ENCODE results near the gene SYF2.
"Not testable (repeated sequence)": the region's sequence is repeated elsewhere in the genome, so short reads cannot be mapped to it uniquely, and the experiment has no call there.

SYF2 gene

DNA sequence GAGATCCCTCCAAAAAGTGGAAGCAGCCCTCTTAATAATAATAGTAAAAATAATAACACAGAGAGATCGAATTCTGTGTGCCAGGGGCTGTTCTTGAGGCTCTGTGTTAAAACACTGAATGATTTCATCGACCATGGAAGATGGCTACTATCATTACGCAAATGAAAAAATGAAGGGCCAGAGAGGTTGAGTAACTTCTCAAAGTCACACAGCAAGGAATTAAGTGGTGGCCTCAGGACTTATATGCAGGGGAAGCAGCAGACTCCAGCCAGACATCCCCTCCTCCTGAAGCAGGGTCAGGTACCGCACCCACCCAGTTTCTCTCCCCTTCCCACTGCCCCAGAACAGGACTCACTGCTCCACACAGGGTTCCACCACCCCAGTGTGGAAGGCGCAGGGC, 40.1 kb downstream of the SYF2 start:
- H3K9me3 Mint-ChIP-seq: no peaks in the 10 kb centered on the region
- DNase-seq (ENCODE audit: low spot score in 2 of 2) (no peak), ATAC-seq (ENCODE audit: low read depth) (no peak)
- peaks cover 12% of the 10 kb centered on the region for H3K27me3 Mint-ChIP-seq
- H3K4me1 Mint-ChIP-seq: no peaks in the 10 kb centered on the region
- H3K4me3 Mint-ChIP-seq: no peak overlapping the region
- H3K27ac Mint-ChIP-seq: no peak overlapping the region
- no peaks in the 10 kb centered on the region for H3K36me3 Mint-ChIP-seq

DNA sequence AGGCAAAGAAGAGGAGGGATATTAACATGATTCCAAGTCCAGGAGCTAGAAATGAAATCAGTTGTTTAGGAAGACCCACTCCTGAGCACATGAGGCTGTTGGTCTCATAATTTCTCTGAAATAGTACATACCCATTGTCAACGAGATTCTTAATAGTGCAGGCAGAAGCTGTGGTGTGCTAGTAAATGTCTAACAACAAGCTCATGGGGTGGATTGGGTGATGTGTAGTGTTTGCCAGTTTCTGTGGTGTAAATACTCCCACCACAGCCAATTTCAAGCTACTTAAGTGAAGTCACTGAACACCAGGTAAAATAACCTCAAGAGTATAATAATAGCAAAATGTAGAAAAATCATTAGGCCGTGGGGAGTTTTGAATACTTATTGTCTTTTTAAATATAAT, 42.0 kb downstream of the SYF2 start:
- H3K9me3 Mint-ChIP-seq: no peaks in the 10 kb centered on the region

DNA sequence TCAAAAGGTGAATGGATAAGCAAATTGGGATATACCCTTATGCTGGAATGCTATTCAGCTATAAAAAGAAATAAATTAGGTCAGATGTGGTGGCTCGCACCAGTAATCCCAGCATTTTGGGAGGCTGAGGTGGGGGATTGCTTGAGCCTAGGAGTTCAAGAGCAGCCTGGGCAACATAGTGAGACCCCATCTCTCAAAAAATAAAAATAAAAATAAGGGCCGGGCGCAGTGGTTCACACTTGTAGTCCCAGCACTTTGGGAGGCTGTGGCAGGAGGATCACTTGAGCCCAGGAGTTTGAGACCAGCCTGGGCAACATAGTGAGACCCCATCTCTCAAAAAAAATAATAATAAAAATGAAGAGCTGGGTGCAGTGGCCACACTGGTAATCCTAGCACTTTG, 44.4 kb downstream of the SYF2 start:
- H3K36me3 Mint-ChIP-seq; H3K4me3 Mint-ChIP-seq; H3K27me3 Mint-ChIP-seq; DNase-seq (ENCODE audit: low spot score in 2 of 2); H3K4me1 Mint-ChIP-seq; H3K27ac Mint-ChIP-seq; H3K9me3 Mint-ChIP-seq; ATAC-seq (ENCODE audit: low read depth): not testable (repeated sequence)

More for the DNA sequence above, 42.0 kb downstream of the SYF2 start:
- H3K36me3 Mint-ChIP-seq: no peaks in the 10 kb centered on the region
- no peak overlapping the region for H3K27ac Mint-ChIP-seq
- DNase-seq (ENCODE audit: low spot score in 2 of 2) (no peak), ATAC-seq (ENCODE audit: low read depth) (no peak)
- H3K4me3 Mint-ChIP-seq: no peak overlapping the region
- H3K27me3 Mint-ChIP-seq: peaks cover 12% of the 10 kb centered on the region
- H3K4me1 Mint-ChIP-seq: no peaks in the 10 kb centered on the region

DNA sequence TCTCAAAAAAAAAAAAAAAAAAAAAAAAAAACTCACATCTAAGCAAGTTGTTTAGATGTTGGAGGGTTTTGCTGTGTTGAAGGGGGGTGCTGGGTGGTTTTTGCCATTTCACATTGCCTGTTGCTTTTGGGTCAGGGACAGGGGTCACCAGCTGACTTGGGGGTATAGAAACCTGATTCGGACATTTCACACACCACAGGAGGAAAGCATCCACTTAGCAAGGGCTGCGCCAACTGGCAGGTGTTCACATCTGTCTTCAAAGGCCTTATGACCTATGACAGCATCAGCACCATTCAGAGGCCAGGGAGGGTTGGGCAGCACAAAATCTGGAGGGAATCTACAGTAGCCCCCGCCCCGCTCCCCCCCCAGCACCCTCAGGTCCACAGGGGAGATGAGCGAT, 45.2 kb downstream of the SYF2 start:
- DNase-seq (ENCODE audit: low spot score in 2 of 2): no peak
- ATAC-seq (ENCODE audit: low read depth): no peak
- no peak overlapping the region for H3K4me3 Mint-ChIP-seq
- no peaks in the 10 kb centered on the region for H3K9me3 Mint-ChIP-seq
- no peaks in the 10 kb centered on the region for H3K36me3 Mint-ChIP-seq
- H3K4me1 Mint-ChIP-seq: no peaks in the 10 kb centered on the region
- H3K27me3 Mint-ChIP-seq: peaks cover 6% of the 10 kb centered on the region
- H3K27ac Mint-ChIP-seq: no peak overlapping the region

DNA sequence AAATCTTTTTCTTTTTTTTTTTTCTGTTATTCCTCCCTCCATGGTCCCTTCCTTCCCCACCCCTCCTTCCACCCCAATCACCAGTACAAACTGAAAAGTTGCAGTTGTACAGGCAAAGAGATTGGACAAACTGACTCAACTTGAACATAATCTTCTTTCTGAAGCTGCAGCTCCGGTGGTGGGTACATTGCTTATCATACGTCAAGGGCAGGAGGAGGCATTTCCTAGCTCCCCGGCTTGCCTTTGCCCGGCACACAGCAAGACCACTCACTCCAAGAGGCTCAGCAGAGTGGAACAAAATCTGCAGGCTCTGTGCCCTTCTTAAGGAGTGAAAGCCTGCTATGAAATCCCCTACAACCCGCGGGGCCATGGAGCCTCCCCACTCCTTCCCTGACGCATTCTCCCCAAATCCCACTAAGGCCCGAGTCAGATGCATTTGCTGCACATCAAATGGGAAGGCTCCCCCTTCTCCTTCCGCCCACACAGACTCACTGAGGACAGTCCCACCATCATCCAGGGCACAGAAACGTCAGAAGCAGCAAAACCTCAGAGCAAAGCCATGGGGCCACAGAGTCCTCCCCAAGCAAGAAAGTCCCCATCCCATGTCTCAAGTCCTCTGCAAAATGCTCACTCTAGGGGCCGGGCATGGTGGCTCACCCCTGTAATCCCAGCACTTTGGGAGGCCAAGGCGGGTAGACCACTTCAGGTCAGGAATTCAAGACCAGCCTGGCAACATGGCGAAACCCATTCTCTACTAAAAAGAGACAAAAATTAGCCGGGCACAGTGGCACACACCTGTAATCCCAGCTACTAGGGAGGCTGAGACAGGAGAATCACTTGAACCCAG, 45.9 kb downstream of the SYF2 start:
- no peak for ATAC-seq (ENCODE audit: low read depth)

DNA sequence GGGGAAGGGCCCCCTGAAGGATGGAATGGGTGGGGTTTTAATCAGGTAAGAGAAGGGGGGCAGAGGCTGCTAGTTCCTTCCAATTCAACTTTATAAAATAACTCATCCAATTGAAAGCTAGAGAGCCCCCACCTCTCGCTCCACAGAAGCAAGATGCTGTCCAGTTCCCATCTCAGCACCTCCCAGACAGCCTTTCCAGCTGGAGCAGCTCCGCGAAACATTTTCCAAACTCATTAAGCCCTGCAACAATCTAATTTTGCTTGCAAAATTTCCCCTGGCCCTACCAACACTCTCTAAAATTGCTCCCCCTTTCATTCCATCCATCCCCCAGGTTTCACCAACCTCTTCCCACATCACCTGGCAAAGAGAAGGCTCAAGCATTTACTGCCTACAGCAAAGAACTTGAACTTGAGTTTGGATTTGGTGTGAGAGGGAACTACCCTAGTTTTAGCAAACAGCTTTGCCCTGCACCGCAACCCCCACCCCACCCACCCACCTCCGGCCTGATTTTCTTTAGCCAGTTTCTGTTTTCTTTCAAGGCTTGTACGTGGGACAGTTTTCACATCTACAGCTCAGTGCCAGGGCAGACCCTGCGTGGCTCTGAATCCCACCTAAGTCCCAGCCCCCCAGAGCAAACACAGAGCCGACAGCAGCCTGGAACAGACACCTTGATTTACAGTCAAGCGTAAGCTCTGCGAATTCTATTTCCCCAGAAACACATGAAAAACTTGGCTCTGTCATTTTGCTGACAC, 46.7 kb downstream of the SYF2 start:
- no peak overlapping the region for H3K27ac Mint-ChIP-seq
- no peaks in the 10 kb centered on the region for H3K9me3 Mint-ChIP-seq
- ATAC-seq (ENCODE audit: low read depth) (no peak), DNase-seq (ENCODE audit: low spot score in 2 of 2) (no peak)
- H3K36me3 Mint-ChIP-seq: no peaks in the 10 kb centered on the region
- H3K4me3 Mint-ChIP-seq: no peak overlapping the region
- H3K4me1 Mint-ChIP-seq: no peaks in the 10 kb centered on the region
- H3K27me3 Mint-ChIP-seq: peaks cover 6% of the 10 kb centered on the region

More for the DNA sequence above, 45.9 kb downstream of the SYF2 start:
- no peaks in the 10 kb centered on the region for H3K36me3 Mint-ChIP-seq
- DNase-seq (ENCODE audit: low spot score in 2 of 2): no peak
- H3K4me1 Mint-ChIP-seq: no peaks in the 10 kb centered on the region
- H3K4me3 Mint-ChIP-seq: no peak overlapping the region
- H3K27me3 Mint-ChIP-seq: peaks cover 6% of the 10 kb centered on the region
- H3K27ac Mint-ChIP-seq: no peak overlapping the region
- H3K9me3 Mint-ChIP-seq: no peaks in the 10 kb centered on the region

DNA sequence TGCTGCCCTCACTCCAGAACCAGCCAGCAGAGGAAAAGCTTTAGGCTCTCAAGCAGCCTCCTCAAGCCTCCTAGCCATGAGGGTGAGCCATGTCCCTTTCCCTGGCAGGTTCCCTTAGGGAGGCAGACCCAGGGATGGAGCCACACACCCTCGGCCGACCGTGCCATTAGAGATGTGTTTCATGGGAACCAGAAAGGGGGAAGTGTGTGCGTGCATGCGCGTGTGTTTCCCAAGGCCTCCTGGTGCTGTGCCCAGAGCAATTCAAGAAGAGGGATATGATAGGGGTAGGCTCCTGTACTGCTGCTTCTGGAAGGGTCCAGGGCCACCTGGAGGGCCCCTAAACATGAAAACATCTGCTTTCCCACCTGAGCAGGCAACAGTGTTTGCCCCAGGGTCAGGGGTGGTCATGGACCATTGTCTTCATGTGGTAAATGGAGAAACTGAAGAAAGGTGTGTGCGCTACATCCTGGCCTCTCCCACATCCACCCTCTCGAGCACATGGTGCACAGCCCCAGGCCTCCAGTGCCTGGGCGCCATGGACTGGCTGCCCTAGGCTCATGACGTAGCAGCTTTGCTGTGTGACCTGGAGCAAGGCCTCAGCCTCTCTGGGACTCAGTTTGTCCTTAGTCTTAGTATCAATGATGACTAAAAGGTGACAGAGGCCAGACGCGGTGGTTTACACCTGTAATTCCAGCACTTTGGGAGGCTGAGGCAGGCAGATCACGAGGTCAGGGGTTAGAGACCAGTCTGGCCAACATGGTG, 48.1 kb downstream of the SYF2 start:
- Mint-ChIP-seq H3K4me1 (no peaks in the 10 kb centered on the region), H3K27me3 (peaks cover 6% of the 10 kb centered on the region), H3K27ac (no peak overlapping the region), H3K4me3 (no peak overlapping the region), H3K36me3 (no peaks in the 10 kb centered on the region), H3K9me3 (no peaks in the 10 kb centered on the region)
- ATAC-seq (ENCODE audit: low read depth) (no peak), DNase-seq (ENCODE audit: low spot score in 2 of 2) (no peak)

DNA sequence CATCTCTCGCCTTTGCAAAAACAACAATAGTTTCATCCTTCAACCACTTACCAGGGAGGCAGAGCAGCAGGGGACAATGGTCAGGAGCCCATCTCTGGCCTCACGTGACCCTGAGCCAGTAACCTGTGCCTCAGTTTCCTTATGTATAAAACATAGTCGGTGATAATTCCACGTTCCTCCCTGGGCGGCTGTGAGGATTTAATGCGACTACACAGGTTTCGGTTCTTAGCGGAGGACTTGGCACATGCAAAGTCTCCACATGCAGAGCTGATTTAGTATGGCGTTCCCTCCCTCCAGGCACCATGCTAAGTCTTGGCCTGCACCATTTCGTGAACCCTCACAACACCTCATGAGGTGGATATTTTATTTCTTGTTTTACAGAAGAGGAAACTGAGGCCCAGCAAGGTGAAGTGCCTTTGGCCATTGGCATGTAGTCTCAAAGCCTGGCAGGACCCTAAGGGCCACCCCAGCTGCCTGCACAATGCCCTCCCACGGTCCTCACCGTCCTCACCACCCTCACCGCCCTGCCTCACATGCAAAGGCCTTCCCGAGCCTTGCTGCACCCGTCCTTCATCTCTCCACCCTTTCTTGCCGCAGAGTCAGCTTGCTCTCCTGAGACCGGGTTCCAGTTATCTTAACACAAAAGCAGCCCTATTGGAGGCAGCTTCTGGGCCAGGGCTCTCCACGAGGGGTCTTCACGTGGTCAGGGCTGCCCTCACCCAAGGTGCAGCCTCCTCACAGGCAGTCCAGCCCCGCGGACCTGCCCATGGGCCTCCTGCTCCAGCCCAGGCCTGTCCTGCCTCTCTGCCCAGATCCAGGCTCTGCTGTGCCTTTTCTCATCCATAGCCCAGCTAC, 48.9 kb downstream of the SYF2 start:
- DNase-seq (ENCODE audit: low spot score in 2 of 2): no peak
- Mint-ChIP-seq H3K4me3 (no peak overlapping the region), H3K27me3 (peaks cover 6% of the 10 kb centered on the region), H3K4me1 (no peaks in the 10 kb centered on the region), H3K9me3 (no peaks in the 10 kb centered on the region), H3K36me3 (no peaks in the 10 kb centered on the region), H3K27ac (no peak overlapping the region)
- no peak for ATAC-seq (ENCODE audit: low read depth)

DNA sequence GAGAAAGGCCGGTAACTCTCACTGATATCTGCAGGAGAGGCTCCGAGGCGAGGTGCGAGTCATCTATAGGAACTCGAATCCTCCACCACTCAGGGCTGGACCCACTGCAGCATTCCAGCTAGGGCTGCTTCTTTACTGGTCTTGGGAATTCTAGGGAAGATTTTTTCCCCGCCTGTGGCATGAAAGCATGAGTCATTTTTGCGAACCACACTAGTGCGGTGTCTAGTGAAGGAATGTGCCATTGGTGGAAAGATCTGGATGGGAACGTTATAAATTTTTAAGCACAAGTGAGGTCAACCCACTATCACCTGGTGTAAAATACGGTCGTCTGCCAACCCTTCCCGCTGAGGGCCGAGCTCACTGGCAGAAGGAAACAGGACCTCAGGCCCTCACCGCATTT, 49.7 kb downstream of the SYF2 start:
- Mint-ChIP-seq H3K36me3 (no peaks in the 10 kb centered on the region), H3K27me3 (peaks cover 6% of the 10 kb centered on the region), H3K4me3 (no peak overlapping the region), H3K9me3 (no peaks in the 10 kb centered on the region), H3K4me1 (no peaks in the 10 kb centered on the region), H3K27ac (no peak overlapping the region)
- ATAC-seq (ENCODE audit: low read depth) (no peak), DNase-seq (ENCODE audit: low spot score in 2 of 2) (no peak)

DNA sequence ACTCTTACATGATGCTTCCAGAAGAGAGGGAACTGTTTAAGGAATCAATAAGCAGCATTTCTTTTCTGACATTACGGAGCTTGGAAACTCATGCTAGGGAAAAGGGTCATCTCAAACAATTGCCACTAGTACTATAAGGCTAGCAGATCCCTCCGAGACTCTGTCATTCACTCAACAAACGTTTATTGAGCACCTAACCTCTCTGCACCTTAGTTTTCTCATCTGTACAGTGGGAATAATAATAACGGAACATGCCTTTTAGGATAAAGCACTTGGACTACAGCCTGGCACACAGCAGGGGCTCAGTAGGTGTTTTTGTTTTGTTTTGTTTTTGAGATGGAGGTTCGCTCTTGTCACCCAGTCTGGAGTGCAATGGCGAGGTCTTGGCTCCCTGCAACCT, 51.3 kb downstream of the SYF2 start:
- H3K9me3 Mint-ChIP-seq: peaks cover 4% of the 10 kb centered on the region

DNA sequence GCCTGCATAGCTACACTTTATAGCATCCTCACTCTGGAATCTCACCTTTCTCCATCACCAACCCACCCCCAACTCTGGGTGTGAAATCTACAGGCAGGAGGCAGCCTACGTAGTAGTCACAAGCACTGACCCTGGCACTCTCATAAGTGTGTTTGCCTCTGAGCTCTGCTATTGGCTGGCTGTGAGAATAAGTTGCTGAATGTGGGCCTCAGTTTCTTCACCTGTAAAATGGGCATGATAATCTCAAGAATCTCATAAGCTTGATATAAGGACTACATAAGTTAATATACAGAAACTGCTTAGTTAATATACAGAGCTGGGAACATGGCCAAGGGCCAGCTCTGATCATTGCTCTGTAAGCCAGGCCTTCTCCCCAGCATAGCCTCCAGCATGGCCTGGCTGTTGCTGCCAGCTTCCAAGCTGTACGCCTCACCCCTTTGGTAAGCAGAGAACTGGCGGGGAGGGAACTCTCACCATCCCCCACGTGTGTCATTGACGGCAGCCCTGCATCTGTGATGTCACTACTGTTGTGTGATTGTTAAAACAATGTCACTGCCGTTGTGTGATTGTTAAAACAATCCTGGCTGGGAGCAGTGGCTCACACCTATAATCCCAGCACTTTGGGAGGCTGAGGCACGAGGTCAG, 53.3 kb downstream of the SYF2 start:
- no peaks in the 10 kb centered on the region for H3K4me1 Mint-ChIP-seq
- H3K27ac Mint-ChIP-seq: no peak overlapping the region
- no peak overlapping the region for H3K4me3 Mint-ChIP-seq
- H3K36me3 Mint-ChIP-seq: no peaks in the 10 kb centered on the region
- H3K9me3 Mint-ChIP-seq: peaks cover 4% of the 10 kb centered on the region
- ATAC-seq (ENCODE audit: low read depth): no peak
- DNase-seq (ENCODE audit: low spot score in 2 of 2): no peak
- H3K27me3 Mint-ChIP-seq: peaks cover 3% of the 10 kb centered on the region

More for the DNA sequence above, 51.3 kb downstream of the SYF2 start:
- no peaks in the 10 kb centered on the region for H3K4me1 Mint-ChIP-seq
- no peak overlapping the region for H3K4me3 Mint-ChIP-seq
- H3K27me3 Mint-ChIP-seq: peaks cover 5% of the 10 kb centered on the region
- ATAC-seq (ENCODE audit: low read depth) (no peak), DNase-seq (ENCODE audit: low spot score in 2 of 2) (no peak)
- no peak overlapping the region for H3K27ac Mint-ChIP-seq
- H3K36me3 Mint-ChIP-seq: no peaks in the 10 kb centered on the region

DNA sequence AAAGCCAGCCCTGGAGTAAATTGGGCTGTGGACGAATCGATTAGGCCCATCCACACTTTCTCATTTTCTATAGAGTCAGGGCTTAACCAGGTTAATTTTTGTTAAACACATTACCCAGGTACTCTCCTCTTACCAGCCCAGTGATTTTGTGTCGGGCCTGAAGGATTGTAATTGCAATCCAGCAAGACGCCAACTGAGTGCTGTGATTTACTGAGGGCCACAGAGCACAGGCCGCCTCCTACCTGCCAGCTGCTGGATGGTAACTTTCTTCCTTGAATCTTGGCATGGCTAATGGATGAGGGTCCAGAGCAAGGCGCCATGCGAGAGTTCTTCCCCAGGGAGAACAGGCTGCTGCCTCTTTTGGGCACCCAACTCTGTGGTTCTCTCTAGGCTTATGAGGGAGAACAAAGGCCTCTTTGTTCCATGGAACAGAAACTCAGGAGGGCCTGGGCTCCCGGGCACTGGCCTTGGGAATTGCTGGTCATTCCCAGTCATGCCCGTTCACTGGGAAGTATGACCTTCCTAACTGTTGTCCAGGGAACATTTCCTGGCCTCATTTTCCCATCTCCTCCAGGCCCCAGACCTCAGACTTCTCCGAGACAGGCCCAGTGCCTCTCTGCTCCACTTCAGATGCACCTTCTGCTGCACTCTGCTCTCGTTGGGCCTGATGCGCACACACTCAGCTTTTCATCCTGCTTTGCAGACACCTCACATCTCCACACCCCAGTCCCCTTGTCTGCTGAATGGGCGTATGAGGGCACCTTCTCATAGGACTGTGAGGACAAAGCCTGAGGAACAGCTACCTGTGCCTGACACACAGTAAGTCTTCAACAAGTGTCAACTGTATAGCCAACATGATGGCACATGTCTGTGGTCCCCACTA, 57.3 kb downstream of the SYF2 start:
- DNase-seq (ENCODE audit: low spot score in 2 of 2) (no peak), ATAC-seq (ENCODE audit: low read depth) (no peak)
- no peaks in the 10 kb centered on the region for H3K4me1 Mint-ChIP-seq
- peaks cover 7% of the 10 kb centered on the region for H3K9me3 Mint-ChIP-seq
- H3K27ac Mint-ChIP-seq: no peak overlapping the region
- no peaks in the 10 kb centered on the region for H3K27me3 Mint-ChIP-seq
- no peak overlapping the region for H3K4me3 Mint-ChIP-seq
- no peaks in the 10 kb centered on the region for H3K36me3 Mint-ChIP-seq

Data from memory B cell (primary cell).